GM12878 (cell line): Measurements from ENCODE around the gene NEU1.
"Not testable (repeated sequence)": the region's sequence is repeated elsewhere in the genome, so short reads cannot be mapped to it uniquely, and the experiment has no call there.

ENCODE experiments used
- BRCA1 ChIP-seq: IDR thresholded peaks from 2 replicates; pipeline ENCODE4 v1.6.1; 2011; ENCODE audit warnings: low read depth, low read length, improper control_type of control experiment
- CHD2 ChIP-seq: IDR thresholded peaks from 2 replicates; pipeline ENCODE4 v1.6.1; 2011; ENCODE audit warnings: low read depth, low read length, improper control_type of control experiment, borderline replicate concordance
- EP300 ChIP-seq, 2 experiments: fragments of 150-350 bp in 1 of 2; IDR thresholded peaks; 2 replicates each; pipeline ENCODE4 v1.6.1; 2011 to 2012; ENCODE audit warnings: low read depth in 2 of 2, low read length in 2 of 2, borderline replicate concordance in 1 of 2, improper control_type of control experiment in 1 of 2, inconsistent platforms in 1 of 2; ENCODE audit not compliant: control insufficient read depth in 1 of 2
- EZH2 ChIP-seq: IDR thresholded peaks from 2 replicates; pipeline ENCODE4 v1.6.1; 2012; ENCODE audit warnings: low read depth, mild to moderate bottlenecking, control low read depth, inconsistent platforms, low read length, borderline replicate concordance; ENCODE audit not compliant: control insufficient read depth
- POLR2A ChIP-seq: IDR thresholded peaks from 2 replicates; pipeline ENCODE4 v1.6.1; 2011; ENCODE audit warnings: low read depth, mild to moderate bottlenecking, low read length
- SIN3A ChIP-seq: IDR thresholded peaks from 2 replicates; pipeline ENCODE4 v1.6.1; 2012; ENCODE audit warnings: low read depth, low read length, improper control_type of control experiment
- SMC3 ChIP-seq: IDR thresholded peaks from 2 replicates; pipeline ENCODE4 v1.6.1; 2011; ENCODE audit warnings: low read length, improper control_type of control experiment, borderline replicate concordance
- ZNF384 ChIP-seq: IDR thresholded peaks from 2 replicates; pipeline ENCODE4 v1.6.1; 2012; ENCODE audit warnings: low read depth, mild to moderate bottlenecking, low read length, improper control_type of control experiment, borderline replicate concordance
- TF ChIP-seq, protein P1 (sequence below), 3 experiments: IDR thresholded peaks in 2 of 3; conservative IDR thresholded peaks in 1 of 3; 2 replicates each; pipeline ENCODE4 v1.5.1; 2011; ENCODE audit warnings: low read depth in 3 of 3, low read length in 3 of 3, mild to moderate bottlenecking in 3 of 3, control low read depth in 2 of 3, moderate library complexity in 2 of 3, inconsistent platforms in 1 of 3, mixed read lengths in 1 of 3; ENCODE audit not compliant: control insufficient read depth in 2 of 3, insufficient read depth in 1 of 3; ENCODE audit errors: extremely low read depth in 1 of 3
- TF ChIP-seq, protein P2 (sequence below): IDR thresholded peaks from 2 replicates; pipeline ENCODE4 v1.6.1; 2012; ENCODE audit warnings: low read length, inconsistent platforms
- TF ChIP-seq, protein P3 (sequence below): IDR thresholded peaks from 2 replicates; pipeline ENCODE4 v1.6.1; 2012; ENCODE audit warnings: low read depth, low read length, improper control_type of control experiment

DNA sequence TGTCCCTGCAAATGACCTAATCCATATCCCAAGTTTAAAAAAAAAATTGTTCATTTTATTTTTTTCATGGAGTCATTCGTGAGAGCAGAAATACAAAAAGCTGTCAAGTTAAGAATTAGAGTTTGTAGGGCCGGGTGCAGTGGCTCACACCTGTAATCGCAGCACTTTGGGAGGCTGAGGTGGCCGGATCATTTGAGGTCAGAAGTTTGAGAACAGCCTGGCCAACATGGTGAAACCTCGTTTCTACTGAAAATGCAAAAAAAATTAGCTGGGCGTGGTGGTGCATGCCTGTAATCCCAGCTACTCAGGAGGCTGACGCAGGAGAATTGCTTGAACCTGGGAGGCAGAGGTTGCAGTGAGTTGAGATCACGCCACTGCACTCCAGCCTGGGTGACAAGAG is 44.1 kb upstream of the NEU1 start:
- TF ChIP-seq, protein P1, sequence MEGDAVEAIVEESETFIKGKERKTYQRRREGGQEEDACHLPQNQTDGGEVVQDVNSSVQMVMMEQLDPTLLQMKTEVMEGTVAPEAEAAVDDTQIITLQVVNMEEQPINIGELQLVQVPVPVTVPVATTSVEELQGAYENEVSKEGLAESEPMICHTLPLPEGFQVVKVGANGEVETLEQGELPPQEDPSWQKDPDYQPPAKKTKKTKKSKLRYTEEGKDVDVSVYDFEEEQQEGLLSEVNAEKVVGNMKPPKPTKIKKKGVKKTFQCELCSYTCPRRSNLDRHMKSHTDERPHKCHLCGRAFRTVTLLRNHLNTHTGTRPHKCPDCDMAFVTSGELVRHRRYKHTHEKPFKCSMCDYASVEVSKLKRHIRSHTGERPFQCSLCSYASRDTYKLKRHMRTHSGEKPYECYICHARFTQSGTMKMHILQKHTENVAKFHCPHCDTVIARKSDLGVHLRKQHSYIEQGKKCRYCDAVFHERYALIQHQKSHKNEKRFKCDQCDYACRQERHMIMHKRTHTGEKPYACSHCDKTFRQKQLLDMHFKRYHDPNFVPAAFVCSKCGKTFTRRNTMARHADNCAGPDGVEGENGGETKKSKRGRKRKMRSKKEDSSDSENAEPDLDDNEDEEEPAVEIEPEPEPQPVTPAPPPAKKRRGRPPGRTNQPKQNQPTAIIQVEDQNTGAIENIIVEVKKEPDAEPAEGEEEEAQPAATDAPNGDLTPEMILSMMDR (IDR thresholded peaks at IDR 0.05 in 2 of 3, conservative IDR thresholded peaks at IDR 0.05 in 1 of 3; ENCODE audit: control insufficient read depth in 2 of 3, extremely low read depth in 1 of 3, insufficient read depth in 1 of 3, low read depth in 3 of 3, low read length in 3 of 3): not testable (repeated sequence)
- TF ChIP-seq, protein P2, sequence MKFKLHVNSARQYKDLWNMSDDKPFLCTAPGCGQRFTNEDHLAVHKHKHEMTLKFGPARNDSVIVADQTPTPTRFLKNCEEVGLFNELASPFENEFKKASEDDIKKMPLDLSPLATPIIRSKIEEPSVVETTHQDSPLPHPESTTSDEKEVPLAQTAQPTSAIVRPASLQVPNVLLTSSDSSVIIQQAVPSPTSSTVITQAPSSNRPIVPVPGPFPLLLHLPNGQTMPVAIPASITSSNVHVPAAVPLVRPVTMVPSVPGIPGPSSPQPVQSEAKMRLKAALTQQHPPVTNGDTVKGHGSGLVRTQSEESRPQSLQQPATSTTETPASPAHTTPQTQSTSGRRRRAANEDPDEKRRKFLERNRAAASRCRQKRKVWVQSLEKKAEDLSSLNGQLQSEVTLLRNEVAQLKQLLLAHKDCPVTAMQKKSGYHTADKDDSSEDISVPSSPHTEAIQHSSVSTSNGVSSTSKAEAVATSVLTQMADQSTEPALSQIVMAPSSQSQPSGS: not testable (repeated sequence)
- not testable (repeated sequence) for TF ChIP-seq CHD2; EP300 (IDR thresholded peaks at IDR 0.05; ENCODE audit: borderline replicate concordance in 1 of 2, control insufficient read depth in 1 of 2, low read depth in 2 of 2, low read length in 2 of 2); BRCA1; EZH2; SMC3; ZNF384; POLR2A; SIN3A
- TF ChIP-seq, protein P3, sequence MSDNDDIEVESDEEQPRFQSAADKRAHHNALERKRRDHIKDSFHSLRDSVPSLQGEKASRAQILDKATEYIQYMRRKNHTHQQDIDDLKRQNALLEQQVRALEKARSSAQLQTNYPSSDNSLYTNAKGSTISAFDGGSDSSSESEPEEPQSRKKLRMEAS: not testable (repeated sequence)
